ENCODE data around the gene SLC4A4.

Gene SLC4A4

DNA sequence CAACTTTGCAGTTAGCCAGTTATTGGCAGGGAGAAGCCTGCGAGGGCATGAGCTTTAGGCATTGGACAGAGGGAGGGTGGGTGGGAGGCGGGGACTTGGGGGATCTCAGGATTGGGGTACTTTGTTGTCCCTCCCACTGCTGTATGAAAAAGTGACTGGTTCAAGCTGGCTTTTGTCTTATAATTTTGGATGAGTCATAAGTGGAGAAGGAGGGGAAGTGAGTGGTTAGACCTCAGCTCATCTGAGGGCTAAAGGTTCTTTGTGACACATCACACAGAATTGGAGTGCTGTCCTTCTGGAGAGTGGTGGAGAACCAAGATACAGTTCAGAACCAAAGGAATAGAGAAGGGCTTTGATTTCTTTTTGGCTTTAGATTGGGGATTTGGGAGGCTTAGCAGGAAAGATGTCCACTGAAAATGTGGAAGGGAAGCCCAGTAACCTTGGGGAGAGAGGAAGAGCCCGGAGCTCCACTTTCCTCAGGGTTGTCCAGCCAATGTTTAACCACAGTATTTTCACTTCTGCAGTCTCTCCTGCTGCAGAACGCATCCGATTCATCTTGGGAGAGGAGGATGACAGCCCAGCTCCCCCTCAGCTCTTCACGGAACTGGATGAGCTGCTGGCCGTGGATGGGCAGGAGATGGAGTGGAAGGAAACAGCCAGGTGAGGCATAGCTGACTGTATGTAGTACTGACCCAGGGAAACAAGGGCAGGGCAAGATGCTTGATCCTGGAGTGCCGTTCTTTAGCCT lies at the start of gene SLC4A4:
Gene SLC4A4, plus strand, starts transcription at position 175 of the 748 bp plus-strand sequence.
- DNase-seq: no peak

DNA sequence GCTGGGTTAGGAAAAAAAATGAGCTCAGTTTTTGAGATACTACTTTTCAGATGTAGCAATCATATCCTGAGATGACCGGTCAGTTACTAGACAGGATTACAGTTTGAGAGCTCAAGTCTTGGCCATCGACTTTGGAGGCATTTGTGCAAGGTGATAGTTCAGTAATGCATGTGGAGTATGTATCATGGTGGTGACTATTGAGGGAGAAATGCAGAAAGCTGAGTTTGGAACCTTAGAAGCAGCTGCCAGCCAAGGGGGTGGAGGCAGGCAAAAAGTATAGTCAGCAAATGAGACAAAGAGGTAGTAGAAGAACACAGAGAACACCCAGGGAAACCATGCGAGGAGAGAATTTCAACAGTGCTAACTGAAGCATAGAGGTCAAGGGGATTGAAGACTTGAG lies 48.7 kb upstream of the SLC4A4 start:
- no peak for DNase-seq

DNA sequence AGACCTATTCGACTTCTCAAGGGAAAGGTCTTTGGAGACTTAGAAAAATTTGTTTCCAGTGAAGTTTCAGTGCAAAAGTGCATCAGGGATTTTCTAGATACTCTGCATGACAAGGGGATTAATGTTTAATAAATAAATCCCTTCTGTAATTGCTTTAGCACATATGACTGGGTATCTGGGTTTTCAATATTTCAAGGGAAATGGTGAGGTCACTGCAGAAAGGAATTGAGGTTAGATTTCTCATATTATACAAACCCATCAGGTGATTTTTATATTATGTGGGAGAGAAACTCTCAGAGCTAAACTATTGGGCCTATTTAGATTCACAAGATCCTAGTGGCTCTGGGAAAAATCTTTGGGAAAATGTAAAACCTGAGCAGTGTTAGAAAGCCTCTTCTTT lies 48.3 kb upstream of the SLC4A4 start:
- DNase-seq: no peak

DNA sequence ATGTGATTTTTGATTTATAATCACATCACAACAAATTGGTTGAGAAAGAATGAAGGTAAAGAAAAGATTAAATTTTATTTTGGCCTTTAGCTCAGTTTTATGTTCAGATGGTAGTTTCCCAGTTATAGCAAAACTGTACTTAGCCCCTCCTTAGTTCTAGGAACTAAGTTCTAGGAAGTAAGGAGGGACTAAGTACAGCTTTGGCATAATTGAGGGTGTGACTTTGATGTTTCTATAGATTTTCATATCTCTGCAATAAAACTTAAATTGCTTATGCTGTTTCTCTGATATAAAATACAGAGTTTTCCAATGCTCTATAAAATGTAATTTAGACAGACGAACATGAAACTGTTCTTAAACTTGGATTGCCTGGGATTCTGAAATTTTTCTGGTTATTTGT lies 46.6 kb upstream of the SLC4A4 start:
- no peak for DNase-seq

DNA sequence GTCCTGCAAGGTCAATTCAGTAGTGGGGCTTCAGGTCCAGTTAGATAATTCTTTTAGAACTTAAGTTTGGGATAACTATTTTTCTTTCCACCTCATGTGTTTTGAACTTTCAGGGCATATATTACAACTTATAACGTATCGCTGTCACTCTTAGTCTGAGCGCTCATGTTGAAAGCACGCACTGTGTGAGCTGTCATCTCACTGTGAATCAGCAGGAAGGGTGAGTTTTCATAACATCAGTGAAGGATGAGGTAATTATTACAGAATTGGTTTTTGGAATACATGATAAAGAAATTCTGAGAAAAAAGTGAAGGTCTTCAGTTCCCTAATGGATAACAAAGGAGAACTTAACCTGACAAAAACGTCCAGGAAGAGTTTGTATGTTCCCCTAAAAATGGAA lies 45.1 kb upstream of the SLC4A4 start:
- DNase-seq: no peak

DNA sequence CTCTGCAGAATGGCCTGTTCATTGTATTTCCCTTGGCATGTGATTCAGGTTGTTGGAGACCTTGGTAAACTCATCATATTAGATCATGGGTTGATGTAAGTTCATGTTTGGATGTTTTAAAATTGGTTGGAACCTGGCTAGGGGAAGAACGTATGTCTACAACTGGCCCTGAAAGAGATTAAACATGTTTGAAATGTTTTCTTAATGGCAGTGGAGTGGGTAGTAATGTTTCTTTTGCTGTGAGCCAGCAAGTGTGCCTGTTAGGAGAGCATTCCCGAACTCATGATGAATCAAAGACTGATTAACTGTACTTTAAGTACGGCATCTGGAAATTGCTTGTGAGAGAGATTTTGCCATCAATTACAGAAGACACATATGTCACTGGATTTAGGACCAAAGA lies 44.5 kb upstream of the SLC4A4 start:
- DNase-seq: no peak

DNA sequence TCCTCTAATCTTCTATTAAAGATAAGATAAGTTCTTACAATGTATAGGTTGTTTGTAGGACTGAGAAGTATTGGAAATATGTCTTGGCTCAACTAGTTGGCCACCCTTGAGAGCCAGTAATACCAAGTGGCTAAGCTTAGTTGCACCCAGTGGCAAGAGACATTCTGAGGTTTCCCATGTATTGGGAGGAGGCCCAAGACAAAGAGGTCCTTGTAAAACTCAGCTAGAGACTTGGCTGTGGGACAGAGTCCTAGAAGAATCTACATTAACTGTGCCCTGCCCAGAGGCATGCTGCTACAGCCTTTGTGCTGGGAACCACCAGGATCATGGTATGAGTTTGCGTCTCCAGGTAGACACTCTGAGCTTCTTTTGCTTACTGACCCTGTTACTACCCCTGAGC lies 41.9 kb upstream of the SLC4A4 start:
- no peak for DNase-seq

DNA sequence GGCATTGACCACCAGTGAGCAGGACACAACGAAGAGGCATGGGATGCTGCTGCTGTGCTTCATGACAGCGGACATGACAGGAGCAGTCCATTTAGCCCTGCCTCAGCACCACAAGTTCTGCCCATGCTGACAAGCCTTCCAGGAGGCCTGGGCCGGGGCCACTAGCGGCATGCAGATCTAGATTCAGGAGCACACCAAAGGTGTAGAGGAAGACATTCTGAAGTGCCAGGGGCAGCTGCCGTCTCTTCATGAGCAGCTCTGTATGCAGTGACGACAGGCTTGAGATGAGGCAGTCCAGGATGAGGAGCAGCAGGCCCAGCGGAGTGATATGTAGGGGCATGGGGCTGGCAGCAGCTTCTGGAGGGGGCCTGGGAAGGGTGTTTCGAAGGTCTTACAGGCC lies 38.5 kb upstream of the SLC4A4 start:
- no peak for DNase-seq

DNA sequence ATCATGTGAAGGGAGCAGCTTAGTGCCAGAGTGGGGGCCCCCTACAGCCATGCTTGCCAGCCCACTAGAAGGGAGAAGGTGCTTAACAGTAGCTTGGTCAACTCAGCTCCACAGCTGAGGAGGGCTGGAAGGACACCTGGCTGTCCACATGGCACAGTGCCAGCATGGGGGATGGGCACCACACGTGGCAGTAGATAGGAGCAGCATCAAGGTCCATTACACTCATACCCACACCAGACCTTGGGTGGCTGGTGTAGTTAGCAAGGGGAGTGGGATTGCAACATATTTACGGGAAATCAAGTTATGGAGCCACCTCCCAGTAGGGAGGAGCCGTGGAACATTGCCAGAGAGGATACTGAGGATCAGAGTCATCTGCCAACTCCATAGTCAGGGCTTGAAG lies 37.9 kb upstream of the SLC4A4 start:
- DNase-seq: no peak

DNA sequence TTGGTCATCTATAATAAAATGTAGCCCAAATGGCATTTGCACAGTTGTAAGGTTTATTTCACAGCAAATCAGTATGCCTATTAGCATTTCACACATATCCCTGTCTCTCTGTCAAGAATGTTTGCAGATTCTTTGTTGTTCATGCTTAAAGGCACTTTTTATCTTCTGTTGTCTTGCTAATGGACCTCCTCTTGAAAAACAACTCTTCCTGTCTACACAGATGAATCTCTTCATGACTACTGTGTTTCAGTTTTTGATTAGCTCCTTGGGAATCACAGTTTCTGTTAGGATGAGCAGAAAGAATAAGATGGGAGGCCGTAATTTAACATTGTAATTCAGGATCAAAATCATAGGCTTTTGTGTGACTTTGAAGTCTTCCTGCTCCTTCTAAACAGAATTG lies 35.5 kb upstream of the SLC4A4 start:
- DNase-seq: no peak

DNA sequence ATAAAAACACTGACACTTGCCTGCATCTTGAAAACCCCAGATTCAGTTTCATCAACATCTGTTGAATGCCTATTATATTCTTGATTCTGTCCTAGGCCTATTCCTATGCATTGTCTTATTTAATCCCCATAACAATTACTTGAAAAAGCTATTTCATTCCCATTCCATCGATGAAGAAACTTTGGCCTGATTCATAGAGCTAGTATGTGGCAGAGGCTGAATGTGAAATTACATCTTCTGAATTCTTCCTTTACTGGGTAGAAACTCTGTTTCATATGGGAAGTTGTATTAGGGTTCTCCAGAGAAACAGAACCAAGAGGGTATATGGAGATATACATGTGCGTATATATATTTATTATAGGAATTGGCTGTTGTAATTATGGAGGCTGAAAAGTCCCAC lies 35.0 kb upstream of the SLC4A4 start:
- DNase-seq: no peak

DNA sequence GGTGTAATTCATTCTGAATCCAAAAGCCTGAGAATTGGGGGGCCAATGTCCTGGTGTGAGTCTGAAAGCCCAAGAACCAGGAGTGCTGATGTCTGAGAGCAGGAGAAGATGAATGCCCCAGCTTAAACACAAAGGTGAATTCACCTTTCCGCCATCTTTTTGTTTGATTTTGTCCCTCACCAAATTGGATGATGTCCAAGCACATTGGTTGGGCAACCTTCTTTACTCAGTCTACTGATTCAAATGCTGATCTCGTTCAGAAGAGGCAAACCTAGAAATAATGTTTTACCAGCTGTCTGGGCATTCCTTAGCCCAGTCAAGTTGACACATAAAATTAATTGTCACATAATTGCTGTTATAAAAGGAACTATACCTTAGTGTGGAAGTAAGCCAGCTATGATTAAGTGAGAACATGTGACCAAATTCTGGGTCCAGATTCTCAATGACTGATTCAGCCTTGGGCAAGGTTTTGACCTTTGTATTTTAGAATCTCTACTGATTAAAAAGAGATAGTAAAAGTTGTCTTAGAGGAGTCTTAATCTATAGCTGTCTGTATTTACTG lies 34.5 kb upstream of the SLC4A4 start:
- no peak for DNase-seq

DNA sequence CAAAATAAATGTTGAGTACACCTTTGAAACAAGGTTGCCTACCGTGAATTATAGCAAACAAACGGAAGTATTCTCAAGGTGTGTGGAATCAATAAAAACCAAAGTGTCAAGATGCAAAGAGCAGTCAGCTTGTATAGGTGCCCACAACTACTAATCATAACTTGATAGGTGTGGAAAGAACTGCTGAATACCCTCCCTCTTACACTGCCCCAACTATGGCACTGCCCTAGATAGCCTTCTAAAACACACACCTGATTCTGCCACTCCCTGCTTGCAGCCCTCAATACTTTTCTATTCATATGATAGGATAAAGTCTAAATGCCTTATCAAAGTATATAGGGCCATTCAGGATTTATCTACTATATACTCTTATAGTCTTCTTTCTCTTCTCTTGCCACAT lies 31.1 kb upstream of the SLC4A4 start:
- DNase-seq: no peak

DNA sequence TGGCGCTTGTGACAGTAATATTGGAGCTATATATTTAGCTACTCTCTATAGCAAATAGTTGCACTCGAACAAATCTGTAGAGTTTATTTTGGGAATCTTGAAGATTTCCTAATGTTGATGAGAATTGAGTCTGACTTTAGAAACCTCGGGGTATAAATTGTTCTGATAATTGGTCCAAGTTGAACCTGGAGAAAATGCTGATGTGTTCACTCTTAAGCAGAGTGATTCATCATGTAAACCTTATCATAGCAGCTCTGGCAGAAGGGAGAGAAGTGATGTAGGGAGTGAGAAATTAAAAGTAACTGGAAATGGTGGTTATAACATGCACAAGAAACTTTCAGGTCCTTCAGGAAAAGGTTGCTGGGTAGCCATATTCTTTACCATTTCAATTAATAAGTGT lies 16.4 kb upstream of the SLC4A4 start:
- no peak for DNase-seq

DNA sequence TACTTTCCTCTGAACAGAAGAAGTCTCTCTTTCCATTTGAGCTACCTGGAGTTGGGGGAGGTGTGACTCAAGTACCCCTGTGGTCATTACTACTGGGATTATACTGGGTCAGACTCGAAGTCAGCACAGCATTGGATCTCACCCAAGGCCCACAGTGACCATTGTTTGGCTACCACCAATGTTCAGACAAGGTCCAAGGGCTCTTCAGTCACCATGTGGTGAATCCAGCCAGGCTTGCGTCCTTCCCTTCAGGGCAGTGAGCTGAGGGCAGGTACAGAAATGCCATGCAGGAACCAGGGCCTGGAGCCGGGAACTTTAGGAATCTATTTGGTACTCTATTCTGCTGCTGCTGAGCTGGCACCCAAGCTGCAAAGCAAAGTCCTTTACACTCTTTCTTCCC lies 5.5 kb upstream of the SLC4A4 start:
- no peak for DNase-seq

DNA sequence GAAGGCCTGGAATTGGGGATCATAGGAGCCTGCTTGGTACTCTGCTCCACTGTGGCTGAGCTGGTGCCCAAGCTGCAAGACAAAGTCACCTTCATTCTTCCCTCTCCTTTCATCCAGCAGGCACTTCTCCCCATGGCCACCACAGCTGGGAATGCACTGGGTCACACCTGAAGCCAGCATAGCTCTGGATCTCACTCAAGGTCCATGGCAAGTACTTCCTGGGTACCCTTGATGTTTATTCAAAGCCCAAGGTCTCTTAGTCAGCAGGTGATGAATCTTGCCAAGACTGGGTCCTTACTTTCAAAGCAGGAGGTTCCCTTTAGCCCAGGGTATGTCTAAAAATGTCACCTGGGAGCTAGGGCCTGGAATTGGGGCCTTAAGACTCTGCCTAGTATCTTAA lies 4.9 kb upstream of the SLC4A4 start:
- DNase-seq: no peak

DNA sequence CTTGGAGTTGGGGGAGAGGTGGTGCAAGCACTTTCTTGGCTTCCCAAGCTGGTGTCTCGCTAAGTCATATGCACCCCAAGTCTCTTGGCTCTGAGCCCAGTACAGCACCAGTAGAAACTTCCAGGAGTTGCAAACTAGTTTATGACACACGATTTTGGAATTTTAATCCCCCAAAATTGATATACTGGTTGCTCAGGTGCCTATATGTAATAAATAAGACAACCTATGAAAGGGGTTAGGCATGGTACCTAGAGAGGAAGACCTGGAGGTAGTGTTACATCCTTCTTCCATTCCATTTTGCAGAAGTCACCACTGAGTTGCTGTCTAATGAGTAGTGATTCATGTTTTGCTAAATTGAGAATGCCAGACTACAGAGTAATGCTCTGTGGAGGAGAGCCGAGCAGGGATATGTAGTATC lies 4.3 kb upstream of the SLC4A4 start:
- no peak for DNase-seq

DNA sequence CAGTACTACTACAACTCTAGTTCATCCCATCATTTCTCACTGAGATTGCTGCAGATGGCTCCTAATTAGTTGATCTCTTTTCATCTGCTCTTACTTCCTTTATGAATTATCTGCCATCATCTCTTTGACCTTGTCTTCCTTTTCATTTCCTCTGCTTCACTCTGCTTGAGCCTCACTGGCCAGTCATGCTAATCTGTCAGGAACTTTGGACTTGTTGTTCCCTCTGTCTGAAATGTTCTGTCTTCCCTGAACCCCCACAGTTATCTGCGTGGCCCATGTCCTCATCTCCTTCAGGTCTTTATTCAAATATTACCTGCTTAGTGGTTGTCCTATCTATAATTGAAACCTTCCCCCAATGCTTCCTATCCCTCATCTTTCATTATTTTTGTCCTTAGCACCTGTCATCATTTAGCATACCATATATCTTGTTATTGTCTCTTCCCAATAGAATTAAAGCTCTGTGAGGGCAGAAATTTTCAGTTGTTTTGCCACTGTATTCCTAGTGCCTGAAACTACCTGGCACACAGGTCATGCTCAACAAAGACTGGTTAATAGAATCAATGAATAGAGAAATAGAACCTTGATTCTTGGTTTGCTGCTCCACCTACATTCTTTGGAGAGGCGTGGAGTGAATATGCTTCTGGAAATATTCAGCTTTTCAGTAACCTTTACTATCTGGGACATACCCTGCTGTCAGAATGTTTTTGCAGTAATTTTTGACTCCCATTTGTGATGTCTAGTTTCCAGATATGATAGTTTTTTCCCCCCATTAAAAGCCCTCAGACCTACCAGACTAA lies 5.0 kb downstream of the SLC4A4 start:
- DNase-seq: no peak

DNA sequence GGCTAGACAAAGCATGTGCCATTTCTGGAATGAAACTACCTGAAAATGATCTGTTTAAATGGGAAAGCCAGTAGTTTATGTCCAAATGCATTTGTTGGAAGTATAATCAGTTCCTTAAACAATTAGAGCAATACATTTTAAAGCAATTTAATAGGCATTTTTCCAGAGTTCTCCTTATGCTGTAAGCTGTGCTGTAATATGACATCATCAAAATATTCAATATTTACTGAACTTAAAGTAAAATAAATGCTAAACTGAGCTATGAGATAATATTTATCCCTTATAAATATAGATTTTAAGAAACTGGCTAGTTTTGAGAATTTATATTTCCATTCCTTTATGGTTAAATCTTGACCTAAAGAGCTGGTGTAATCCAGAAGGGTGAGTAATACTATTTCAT lies 7.9 kb downstream of the SLC4A4 start:
- DNase-seq: no peak

DNA sequence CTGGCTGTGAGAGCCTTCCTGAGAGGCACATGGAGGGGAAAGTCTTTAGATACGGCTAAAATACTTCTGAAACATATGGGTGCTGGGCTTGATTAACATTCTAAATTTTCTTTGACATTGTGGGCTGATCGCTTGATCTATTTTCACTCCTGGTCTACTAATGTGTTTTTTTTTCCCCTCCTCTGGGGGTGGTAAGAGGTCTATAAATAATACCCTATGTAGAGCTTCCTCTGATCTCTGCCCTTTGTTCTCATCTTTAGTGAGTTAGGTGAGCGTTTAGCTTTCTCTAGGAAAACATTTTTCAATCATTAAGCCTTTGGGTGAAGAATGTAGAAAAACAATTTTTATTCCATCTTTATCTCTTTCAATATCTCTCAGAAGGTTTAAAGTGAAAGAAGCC lies 9.8 kb downstream of the SLC4A4 start:
- no peak for DNase-seq

DNA sequence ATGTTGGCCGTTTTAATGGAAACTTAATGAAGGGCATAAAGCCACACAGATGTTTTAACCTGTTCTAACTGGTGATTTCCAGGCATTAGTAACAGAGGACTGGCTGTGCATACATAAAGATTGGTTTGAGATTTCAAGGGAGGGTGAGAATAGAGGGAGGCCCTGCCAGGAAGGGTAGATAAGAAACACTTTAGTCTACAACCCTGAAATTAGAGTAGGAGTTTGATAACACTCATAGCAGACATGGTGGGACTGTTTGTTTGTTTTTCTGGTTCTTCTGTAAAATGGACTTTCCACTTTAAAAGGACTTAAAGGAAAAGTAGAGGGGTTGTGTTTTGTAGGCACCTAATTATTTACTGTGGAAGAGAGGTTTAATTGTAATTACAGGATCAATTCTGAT lies 16.2 kb downstream of the SLC4A4 start:
- DNase-seq: no peak

DNA sequence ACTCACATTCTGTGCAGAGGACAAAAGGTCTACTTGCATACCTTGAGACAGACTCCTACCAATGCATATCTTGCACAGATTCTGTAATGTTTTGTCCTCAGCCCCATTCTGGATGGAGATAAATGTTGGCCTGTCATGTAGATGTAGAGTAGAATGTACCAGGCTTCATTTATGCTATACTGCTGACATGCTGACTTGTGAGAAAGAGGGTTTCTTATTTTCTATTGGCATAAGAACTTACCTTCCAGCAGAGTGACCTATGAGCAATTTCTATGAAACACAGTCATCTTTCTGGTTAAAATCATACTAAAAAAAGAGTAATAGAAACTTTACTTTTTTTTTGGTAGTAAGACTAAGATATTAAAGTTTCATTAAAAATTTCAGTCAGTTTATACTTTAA lies 17.2 kb downstream of the SLC4A4 start:
- no peak for DNase-seq

DNA sequence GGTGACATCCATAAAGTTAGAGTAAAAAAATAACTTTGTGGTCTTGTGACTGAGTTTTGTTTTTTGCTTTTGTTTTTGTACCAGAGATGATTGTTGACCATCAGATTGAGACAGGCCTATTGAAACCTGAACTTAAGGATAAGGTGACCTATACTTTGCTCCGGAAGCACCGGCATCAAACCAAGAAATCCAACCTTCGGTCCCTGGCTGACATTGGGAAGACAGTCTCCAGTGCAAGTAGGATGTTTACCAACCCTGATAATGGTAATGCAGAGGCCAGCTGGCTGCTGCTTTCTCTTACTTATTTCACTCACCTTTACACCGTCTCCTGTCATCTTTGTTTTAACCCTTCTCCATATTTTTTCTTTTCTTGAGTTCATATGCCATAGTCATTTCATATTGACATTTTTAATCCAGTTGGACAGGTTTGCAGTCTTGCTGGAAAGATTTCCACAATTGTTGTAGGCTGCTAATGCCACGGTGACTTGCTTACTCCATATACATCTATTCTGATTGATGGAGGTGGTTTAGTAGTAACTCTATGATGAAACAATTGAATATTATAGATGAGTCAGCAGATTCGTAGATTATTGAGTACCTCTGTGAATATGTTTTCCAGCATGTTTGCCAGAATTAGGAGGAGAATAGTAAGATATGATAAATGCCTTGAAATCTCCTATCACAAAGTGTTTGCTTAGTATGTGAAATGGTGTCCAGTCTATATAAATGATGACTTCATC lies 18.3 kb downstream of the SLC4A4 start:
- DNase-seq: no peak

DNA sequence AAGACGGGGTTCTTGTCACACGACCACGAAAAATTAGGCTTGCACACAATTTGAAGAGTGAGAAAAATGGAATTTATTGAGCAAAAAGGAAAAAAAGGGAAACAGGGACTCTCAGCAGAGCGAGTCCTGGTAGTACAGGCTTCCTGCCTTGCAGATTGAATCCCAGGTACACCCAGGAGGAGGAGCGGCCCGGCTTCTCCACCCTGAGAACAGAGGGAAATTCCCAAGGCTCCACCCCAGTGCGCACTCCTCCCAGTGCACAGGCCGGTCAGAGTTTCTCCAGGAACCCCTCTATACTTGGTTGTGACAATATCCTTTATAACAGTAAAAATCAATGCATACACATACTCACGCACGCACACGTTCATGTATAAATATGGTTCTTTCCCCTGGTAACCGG lies 22.0 kb downstream of the SLC4A4 start:
- DNase-seq: no peak

Data from stimulated activated CD4-positive, alpha-beta T cell treated with anti-CD3 and anti-CD28 coated beads, Interleukin-4, amount 100 ng/mL, for 4 hours (primary cell).